HG03460 (cell line): ENCODE results near the gene ADCK2.
"Not testable (repeated sequence)": the region's sequence is repeated elsewhere in the genome, so short reads cannot be mapped to it uniquely, and the experiment has no call there.

Experiments
- ATAC-seq: cut with Tn5 transposase; IDR thresholded peaks from one replicate; pipeline ENCODE4 v1.9.1; 2021; ENCODE audit not compliant: unreplicated experiment

Gene ADCK2

GRCh38 chr7:140734096-140734495 is 61.4 kb downstream of the ADCK2 start:
- ATAC-seq = no peak

- ATAC-seq = no peak
Measured at GRCh38 chr7:140734729-140735128, 62.0 kb downstream of the ADCK2 start.

DNA sequence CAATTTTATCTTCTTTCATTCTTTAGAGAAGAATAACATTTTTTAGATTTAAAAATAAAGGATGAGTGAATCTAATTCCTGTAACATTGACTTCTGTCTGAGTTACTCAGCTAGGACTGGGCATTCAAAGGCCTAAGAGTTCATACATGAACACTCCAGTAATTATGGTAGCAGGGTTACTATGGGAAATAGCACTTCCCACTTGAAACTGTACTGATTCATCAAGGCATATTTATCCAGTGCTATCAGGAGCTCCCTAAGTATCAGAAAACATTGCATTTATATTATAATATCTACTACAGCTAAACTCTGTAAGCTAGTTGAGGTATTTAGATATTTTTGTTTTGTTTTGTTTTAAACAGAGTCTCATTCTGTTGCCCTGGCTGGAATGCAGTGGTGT is 65.5 kb downstream of the ADCK2 start:
- no peak for ATAC-seq

- not testable (repeated sequence) for ATAC-seq
Measured at GRCh38 chr7:140743255-140743654, 70.5 kb downstream of the ADCK2 start.

DNA sequence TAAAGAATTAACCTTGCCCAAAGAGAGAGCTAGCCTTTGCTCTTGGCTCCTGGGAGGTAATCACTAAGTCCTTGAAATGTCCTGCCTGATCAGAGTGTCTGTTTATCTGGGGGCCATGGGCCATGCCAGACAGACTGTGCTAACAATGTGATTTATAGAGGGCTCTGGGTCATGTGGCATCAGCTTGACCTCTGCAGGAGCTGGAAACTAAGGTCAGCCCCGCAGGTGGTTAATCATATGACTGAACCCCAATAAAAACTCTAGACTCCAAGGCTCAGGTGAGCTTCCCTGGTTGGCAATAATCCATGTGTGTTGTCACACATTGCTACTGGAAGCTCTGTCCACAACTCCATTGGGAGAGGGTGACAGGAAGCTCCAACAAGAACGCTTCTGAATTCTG is 71.3 kb downstream of the ADCK2 start:
- ATAC-seq = no peak
